Cardiac fibroblast (primary cell): ENCODE results near the gene ADPRS.
A peak's percentile ranks its signal among the peaks of the same experiment; 100 is the strongest.

Experiments
- DNase-seq, 2 donors: peaks; one replicate each; pipeline versions ENCODE4 v3.0.0 to v3.0.0-alpha.2; 2010; ENCODE audit warnings: low read depth in 2 of 2
- H3K4me3 ChIP-seq, 2 donors: replicated peaks in 1 of 2; 1 replicate in 1 of 2; 2 replicates in 1 of 2; pipeline ENCODE4 v1.5.1; 2011; ENCODE audit warnings: low read depth in 2 of 2, low read length in 2 of 2, mild to moderate bottlenecking in 2 of 2, moderate library complexity in 1 of 2
- CTCF ChIP-seq: IDR thresholded peaks from one replicate; pipeline ENCODE4 v1.5.1; 2011; ENCODE audit warnings: low read depth, mild to moderate bottlenecking, low read length, inconsistent platforms

The ADPRS gene

GRCh38 chr1:36132029-36132428 is 43.3 kb downstream of the ADPRS start:
- TF ChIP-seq CTCF: no peak

GRCh38 chr1:36133484-36133883 is 44.8 kb downstream of the ADPRS start:
- DNase-seq: peak; percentile 91 to 96
- no peak overlapping the region for H3K4me3 ChIP-seq
- no peak for TF ChIP-seq CTCF

More at GRCh38 chr1:36132029-36132428, 43.3 kb downstream of the ADPRS start:
- DNase-seq: no peak
- no peak overlapping the region for H3K4me3 ChIP-seq

GRCh38 chr1:36134031-36134430 is 45.3 kb downstream of the ADPRS start:
- no peak for DNase-seq
- no peak for TF ChIP-seq CTCF
- H3K4me3 ChIP-seq: no peak overlapping the region

- peak; percentile 61 to 66 for DNase-seq
- no peak overlapping the region for H3K4me3 ChIP-seq
- TF ChIP-seq CTCF: peak; percentile 72
These were observed 46.0 kb downstream of the ADPRS start for GRCh38 chr1:36134505-36135329.

GRCh38 chr1:36135330-36135667 is 46.6 kb downstream of the ADPRS start:
- no peak for TF ChIP-seq CTCF

GRCh38 chr1:36135796-36136195 is 47.1 kb downstream of the ADPRS start:
- no peak overlapping the region for H3K4me3 ChIP-seq
- DNase-seq: no peak
- TF ChIP-seq CTCF: no peak

More at GRCh38 chr1:36135330-36135667, 46.6 kb downstream of the ADPRS start:
- no peak for DNase-seq
- H3K4me3 ChIP-seq: no peak overlapping the region
